WI38 (cell line): ENCODE measurements around the gene TMTC1.

ENCODE experiments used
- H3K4me3 ChIP-seq: 2 replicates; pipeline ENCODE4 v1.5.1; 2011; ENCODE audit warnings: low read depth, mild to moderate bottlenecking, control low read depth, low read length
- TF ChIP-seq, protein P1 (sequence below): IDR thresholded peaks from 2 replicates; pipeline ENCODE4 v1.5.1; 2012; ENCODE audit warnings: low read depth, mild to moderate bottlenecking, control low read depth, low read length

The TMTC1 gene

DNA sequence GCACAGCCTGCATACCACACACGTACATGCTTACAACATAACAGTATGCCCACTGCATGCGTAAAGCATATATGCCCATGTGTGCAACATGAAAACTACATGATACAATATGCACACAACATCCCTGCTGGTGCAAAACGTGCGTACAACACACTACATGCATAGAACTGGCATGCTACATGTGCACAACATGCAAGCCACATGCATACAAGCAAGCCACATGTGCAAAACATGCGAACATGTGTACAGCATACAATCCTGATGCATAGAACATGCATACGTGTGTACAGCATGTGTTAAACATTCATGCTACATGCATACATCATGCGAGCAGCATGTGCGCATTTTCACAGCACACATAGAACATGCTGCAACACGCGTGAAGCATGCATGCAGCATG, 8.4 kb upstream of the TMTC1 start:
- TF ChIP-seq, protein P1, sequence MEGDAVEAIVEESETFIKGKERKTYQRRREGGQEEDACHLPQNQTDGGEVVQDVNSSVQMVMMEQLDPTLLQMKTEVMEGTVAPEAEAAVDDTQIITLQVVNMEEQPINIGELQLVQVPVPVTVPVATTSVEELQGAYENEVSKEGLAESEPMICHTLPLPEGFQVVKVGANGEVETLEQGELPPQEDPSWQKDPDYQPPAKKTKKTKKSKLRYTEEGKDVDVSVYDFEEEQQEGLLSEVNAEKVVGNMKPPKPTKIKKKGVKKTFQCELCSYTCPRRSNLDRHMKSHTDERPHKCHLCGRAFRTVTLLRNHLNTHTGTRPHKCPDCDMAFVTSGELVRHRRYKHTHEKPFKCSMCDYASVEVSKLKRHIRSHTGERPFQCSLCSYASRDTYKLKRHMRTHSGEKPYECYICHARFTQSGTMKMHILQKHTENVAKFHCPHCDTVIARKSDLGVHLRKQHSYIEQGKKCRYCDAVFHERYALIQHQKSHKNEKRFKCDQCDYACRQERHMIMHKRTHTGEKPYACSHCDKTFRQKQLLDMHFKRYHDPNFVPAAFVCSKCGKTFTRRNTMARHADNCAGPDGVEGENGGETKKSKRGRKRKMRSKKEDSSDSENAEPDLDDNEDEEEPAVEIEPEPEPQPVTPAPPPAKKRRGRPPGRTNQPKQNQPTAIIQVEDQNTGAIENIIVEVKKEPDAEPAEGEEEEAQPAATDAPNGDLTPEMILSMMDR = no peak
- H3K4me3 ChIP-seq = no peak overlapping the region

- H3K4me3 ChIP-seq = peak overlapping the region; percentile 78
- TF ChIP-seq, protein P1 = no peak
Measured at GRCh38 chr12:29782871-29783772, 620 bp downstream of the TMTC1 start.

DNA sequence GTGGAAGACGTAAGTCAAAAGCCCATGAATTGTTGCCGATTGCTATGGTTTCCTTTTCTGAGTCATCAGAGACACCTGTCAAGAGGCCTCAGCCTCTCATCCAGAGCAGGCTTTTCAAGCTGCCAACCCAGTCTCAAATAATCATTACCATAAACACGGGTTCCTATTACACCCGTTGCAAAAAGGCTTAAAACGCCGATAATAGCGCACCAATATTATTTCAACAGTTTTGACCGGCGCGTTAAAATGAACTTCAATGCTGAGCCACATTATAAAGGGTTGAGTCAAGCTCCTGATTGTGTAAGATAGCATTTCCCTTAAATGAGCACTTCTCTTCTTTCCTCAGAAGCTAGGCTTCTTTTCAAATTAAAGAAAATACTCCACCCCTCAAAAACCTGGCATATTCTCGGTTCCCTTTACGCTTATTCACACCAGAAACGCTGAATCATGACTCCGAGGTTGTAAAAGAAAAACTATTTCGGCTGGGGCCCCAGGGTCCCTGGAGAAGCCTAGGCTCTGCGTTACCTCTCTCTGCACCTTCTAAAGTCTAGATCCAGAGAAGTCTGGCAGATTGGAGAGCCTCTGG, 1.4 kb downstream of the TMTC1 start:
- TF ChIP-seq, protein P1 = no peak
- H3K4me3 ChIP-seq = peak overlapping the region; percentile 78

GRCh38 chr12:29781705-29782266, 2.0 kb downstream of the TMTC1 start:
- peak overlapping the region; percentile 78 for H3K4me3 ChIP-seq
- TF ChIP-seq, protein P1 = no peak

- TF ChIP-seq, protein P1 = no peak
- H3K4me3 ChIP-seq = peak overlapping the region; percentile 78
Measured at GRCh38 chr12:29781188-29781587, 2.6 kb downstream of the TMTC1 start.

DNA sequence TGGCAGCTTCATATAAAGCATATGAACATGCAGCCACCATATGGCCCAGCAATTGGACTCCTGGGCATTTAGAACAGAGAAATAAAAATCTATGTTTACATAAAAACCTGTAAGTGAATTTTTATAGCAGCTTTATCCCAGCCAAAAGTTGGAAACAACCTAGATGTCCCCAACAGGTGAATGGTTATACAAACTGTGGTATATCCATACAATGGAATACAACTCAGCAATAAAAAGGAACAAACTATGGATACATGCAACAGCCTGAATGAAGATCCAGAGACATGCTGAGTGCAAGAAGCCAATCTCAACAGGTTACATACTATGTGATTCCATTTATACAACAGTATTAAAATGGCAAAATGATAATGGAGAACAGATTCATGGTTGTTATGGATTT, 3.7 kb downstream of the TMTC1 start:
- TF ChIP-seq, protein P1 = no peak
- no peak overlapping the region for H3K4me3 ChIP-seq

DNA sequence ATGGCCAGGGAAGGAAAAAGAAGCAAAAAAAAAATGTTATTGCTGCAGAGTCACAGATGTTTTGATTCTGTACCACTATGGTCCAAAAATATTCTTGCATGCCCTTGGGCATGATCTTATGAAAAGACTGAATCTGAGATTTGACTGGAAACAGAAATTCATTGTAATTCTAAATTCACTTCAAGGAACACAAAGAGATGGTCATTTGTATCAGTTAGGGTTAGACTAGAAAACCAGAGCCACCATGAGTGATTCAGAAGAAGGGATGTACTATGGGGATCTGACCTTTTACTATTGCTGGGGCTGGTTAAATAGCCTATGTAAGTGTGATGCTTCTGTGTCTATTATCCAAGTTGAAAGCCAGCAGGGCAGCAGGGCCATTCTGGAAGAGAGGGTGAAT, 5.2 kb downstream of the TMTC1 start:
- H3K4me3 ChIP-seq = no peak overlapping the region
- TF ChIP-seq, protein P1 = no peak
